ENCODE data around the gene SLC33A1. TPM values are rescaled to one million over a fixed set of nuclear protein-coding genes. Genes with fewer than 3 reads are reported as not detected.

SLC33A1 gene
- total and polyA plus RNA-seq, 2 of the 13 experiments (the other 11 are each of a cell fraction or from before 2014, with no cell fraction given) = 20.0 to 32.1 TPM

DNA sequence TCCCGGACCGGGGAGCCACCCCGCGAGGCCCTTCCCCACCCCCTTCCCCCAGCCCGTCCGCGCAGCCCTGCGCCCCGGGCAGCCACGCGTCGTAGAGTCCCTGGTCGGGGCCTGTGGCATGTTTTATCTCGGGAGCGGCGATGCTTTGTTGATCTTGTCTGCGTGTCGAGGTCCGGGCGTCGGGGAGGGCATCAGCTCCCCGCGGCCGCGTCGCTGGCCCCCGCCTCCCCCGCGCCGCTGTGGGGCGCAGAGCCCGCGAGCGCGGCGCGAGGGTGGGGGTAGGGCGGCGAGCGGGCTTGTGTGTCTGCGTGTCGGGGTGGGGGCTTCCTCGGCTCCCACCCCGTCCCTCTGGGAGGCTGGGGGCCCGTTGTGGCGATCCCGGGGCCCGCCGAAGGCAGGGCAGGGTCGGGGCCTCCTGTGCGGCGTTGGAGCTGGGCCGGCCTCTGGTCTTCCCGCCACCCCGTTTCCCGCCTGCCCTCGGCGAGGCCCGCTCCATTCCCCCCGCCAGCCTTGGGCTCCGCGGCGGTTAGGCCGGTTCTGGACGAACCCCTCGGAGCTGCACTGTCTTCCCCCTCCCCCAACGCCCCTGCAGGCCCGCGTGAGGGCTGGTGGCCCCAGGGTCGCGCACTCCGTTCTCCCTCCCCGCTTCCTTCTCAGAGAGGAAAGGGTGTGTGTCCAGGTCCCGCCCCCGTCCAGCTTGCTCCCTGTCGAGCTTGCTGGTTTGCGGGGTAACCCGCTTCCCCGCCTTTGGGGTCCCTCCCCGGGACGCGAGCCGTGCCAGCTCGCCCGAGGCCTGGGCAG lies 16.9 kb upstream of the SLC33A1 start (continued):
- no peak for TF ChIP-seq FOXP1 (IDR thresholded peaks at IDR 0.05)
- no peak for TF ChIP-seq FOXP1 (CRISPR knock-in tag; IDR thresholded peaks at IDR 0.05)
- TF ChIP-seq ARID2 (CRISPR knock-in tag; IDR thresholded peaks at IDR 0.05; ENCODE audit: borderline replicate concordance) = no peak
- 0 out of 2 replicates have a peak, but pooled peaks have one; percentile 47 for TF ChIP-seq ZNF124 (CRISPR knock-in tag; IDR thresholded peaks at IDR 0.05)
- TF ChIP-seq, protein P1, sequence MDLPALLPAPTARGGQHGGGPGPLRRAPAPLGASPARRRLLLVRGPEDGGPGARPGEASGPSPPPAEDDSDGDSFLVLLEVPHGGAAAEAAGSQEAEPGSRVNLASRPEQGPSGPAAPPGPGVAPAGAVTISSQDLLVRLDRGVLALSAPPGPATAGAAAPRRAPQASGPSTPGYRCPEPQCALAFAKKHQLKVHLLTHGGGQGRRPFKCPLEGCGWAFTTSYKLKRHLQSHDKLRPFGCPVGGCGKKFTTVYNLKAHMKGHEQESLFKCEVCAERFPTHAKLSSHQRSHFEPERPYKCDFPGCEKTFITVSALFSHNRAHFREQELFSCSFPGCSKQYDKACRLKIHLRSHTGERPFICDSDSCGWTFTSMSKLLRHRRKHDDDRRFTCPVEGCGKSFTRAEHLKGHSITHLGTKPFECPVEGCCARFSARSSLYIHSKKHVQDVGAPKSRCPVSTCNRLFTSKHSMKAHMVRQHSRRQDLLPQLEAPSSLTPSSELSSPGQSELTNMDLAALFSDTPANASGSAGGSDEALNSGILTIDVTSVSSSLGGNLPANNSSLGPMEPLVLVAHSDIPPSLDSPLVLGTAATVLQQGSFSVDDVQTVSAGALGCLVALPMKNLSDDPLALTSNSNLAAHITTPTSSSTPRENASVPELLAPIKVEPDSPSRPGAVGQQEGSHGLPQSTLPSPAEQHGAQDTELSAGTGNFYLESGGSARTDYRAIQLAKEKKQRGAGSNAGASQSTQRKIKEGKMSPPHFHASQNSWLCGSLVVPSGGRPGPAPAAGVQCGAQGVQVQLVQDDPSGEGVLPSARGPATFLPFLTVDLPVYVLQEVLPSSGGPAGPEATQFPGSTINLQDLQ (CRISPR knock-in tag; IDR thresholded peaks at IDR 0.05) = peak; percentile 82; the same call in 1 of the 2 replicates
- TF ChIP-seq SOX13 (IDR thresholded peaks at IDR 0.05) = no peak
- no peak; a peak in 1 of 4 replicates for TF ChIP-seq SOX13 (CRISPR knock-in tag; conservative IDR thresholded peaks at IDR 0.05 in 1 of 2, IDR thresholded peaks at IDR 0.05 in 1 of 2)
- no peak for TF ChIP-seq ZNF639 (CRISPR knock-in tag; conservative IDR thresholded peaks at IDR 0.05)
- no peak for TF ChIP-seq GATA4 (IDR thresholded peaks at IDR 0.05; ENCODE audit: borderline replicate concordance, low read depth)
- TF ChIP-seq, protein P2, sequence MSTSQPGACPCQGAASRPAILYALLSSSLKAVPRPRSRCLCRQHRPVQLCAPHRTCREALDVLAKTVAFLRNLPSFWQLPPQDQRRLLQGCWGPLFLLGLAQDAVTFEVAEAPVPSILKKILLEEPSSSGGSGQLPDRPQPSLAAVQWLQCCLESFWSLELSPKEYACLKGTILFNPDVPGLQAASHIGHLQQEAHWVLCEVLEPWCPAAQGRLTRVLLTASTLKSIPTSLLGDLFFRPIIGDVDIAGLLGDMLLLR (CRISPR knock-in tag; IDR thresholded peaks at IDR 0.05) = peak; percentile 81
- TF ChIP-seq, protein P3, sequence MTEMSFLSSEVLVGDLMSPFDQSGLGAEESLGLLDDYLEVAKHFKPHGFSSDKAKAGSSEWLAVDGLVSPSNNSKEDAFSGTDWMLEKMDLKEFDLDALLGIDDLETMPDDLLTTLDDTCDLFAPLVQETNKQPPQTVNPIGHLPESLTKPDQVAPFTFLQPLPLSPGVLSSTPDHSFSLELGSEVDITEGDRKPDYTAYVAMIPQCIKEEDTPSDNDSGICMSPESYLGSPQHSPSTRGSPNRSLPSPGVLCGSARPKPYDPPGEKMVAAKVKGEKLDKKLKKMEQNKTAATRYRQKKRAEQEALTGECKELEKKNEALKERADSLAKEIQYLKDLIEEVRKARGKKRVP (CRISPR knock-in tag; IDR thresholded peaks at IDR 0.05) = 0 out of 4 replicates have a peak, but pooled peaks of 1 of the 2 experiments have one; percentile 6
- TF ChIP-seq HMG20A (CRISPR knock-in tag; IDR thresholded peaks at IDR 0.05; ENCODE audit: borderline replicate concordance) = no peak
- TF ChIP-seq NFKB2 (CRISPR knock-in tag; IDR thresholded peaks at IDR 0.05; ENCODE audit: borderline replicate concordance) = peak; percentile 87; the same call in 1 of the 2 replicates
- TF ChIP-seq ZKSCAN8 (CRISPR knock-in tag; IDR thresholded peaks at IDR 0.05; ENCODE audit: borderline replicate concordance) = no peak
- peak; percentile 20; the same call in 1 of the 2 replicates for TF ChIP-seq ZNF761 (CRISPR knock-in tag; conservative IDR thresholded peaks at IDR 0.05)
- TF ChIP-seq U2AF1 (optimal IDR thresholded peaks at IDR 0.05; ENCODE audit: low read depth, low read length) = no peak
- TF ChIP-seq FOXM1 (CRISPR knock-in tag; IDR thresholded peaks at IDR 0.05) = no peak
- TF ChIP-seq GTF3A (CRISPR knock-in tag; conservative IDR thresholded peaks at IDR 0.05) = no peak; the same call in 1 of the 2 replicates
- TF ChIP-seq FUBP1 (CRISPR knock-in tag; IDR thresholded peaks at IDR 0.05; ENCODE audit: borderline replicate concordance) = no peak
- TF ChIP-seq BRD4 (CRISPR knock-in tag; IDR thresholded peaks at IDR 0.05) = 0 out of 2 replicates have a peak, but pooled peaks have one; percentile 33
